Hepatocyte (in vitro differentiated cells): ENCODE results near the gene SPNS2.

Experiments
- EZH2 ChIP-seq: fragments of 200-600 bp; sonication (generic); IDR thresholded peaks from 2 replicates; pipeline ENCODE4 v1.6.1; 2016; ENCODE audit warnings: antibody characterized with exemption, mild to moderate bottlenecking, borderline replicate concordance
- EZH2phosphoT487 ChIP-seq: fragments of 200-600 bp; sonication (generic); IDR thresholded peaks from one replicate; pipeline ENCODE4 v1.6.1; 2018; ENCODE audit warnings: antibody characterized with exemption, mild to moderate bottlenecking, low read depth, moderate library complexity; ENCODE audit not compliant: unreplicated experiment, severe bottlenecking
- TF ChIP-seq, protein P1 (sequence below): fragments of 200-600 bp; sonication (generic); IDR thresholded peaks from 2 replicates; pipeline ENCODE4 v1.5.1; 2016; ENCODE audit warnings: antibody characterized with exemption, mild to moderate bottlenecking; ENCODE audit not compliant: poor library complexity

DNA sequence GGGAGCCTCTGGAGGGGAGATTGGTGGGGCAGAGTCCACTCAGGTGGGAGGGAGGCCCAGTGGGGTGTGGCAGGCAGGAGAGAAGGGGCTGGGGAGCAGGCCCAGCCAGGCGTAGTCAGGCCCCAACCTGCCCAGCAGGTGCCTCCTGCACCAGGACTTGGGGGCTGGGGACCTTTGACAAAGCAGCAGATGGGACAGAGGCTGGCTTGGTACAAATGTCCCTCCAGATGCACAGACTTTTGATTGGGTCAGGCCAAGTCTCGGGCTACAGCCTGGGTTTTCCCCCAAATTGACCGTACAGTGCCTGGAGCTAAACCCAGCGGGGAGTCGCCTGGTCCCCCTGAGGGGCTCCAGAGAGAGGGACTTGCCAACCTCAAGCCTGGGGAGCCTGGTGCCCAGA, 61.3 kb downstream of the SPNS2 start:
- TF ChIP-seq EZH2 (no peak), EZH2phosphoT487 (no peak)
- TF ChIP-seq, protein P1, sequence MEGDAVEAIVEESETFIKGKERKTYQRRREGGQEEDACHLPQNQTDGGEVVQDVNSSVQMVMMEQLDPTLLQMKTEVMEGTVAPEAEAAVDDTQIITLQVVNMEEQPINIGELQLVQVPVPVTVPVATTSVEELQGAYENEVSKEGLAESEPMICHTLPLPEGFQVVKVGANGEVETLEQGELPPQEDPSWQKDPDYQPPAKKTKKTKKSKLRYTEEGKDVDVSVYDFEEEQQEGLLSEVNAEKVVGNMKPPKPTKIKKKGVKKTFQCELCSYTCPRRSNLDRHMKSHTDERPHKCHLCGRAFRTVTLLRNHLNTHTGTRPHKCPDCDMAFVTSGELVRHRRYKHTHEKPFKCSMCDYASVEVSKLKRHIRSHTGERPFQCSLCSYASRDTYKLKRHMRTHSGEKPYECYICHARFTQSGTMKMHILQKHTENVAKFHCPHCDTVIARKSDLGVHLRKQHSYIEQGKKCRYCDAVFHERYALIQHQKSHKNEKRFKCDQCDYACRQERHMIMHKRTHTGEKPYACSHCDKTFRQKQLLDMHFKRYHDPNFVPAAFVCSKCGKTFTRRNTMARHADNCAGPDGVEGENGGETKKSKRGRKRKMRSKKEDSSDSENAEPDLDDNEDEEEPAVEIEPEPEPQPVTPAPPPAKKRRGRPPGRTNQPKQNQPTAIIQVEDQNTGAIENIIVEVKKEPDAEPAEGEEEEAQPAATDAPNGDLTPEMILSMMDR: no peak
